HG02610 (cell line): Measurements from ENCODE around the gene PSAPL1.
"Not testable (repeated sequence)": the region's sequence is repeated elsewhere in the genome, so short reads cannot be mapped to it uniquely, and the experiment has no call there.

Source experiments
- ATAC-seq: cut with Tn5 transposase; IDR thresholded peaks from one replicate; pipeline ENCODE4 v1.9.1; 2021; ENCODE audit warnings: mild to moderate bottlenecking, moderate library complexity; ENCODE audit not compliant: unreplicated experiment

Gene PSAPL1

GRCh38 chr4:7459471-7459870, 24.7 kb upstream of the PSAPL1 start:
- ATAC-seq, result no peak

DNA sequence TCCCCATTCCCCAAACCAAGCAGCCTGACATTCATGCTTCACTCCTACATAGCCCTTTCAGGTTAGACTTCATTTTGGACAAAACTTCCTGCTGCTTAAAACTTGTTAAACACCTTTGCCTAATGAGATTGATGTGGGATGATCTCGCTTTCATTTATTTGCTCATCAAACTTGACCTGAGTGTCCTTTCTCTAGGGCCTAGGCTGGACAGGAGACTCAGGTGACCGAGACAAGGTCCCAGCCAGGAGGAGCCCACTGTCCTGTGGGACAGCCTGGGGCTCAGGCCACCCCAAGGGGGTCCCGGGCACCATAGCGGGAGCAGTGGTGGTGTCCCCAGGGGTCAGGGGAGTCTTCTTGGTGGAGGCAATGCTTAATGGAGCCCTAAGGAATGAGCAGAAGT, 23.7 kb upstream of the PSAPL1 start:
- no peak for ATAC-seq

GRCh38 chr4:7458066-7458425, 23.3 kb upstream of the PSAPL1 start:
- ATAC-seq, result no peak

DNA sequence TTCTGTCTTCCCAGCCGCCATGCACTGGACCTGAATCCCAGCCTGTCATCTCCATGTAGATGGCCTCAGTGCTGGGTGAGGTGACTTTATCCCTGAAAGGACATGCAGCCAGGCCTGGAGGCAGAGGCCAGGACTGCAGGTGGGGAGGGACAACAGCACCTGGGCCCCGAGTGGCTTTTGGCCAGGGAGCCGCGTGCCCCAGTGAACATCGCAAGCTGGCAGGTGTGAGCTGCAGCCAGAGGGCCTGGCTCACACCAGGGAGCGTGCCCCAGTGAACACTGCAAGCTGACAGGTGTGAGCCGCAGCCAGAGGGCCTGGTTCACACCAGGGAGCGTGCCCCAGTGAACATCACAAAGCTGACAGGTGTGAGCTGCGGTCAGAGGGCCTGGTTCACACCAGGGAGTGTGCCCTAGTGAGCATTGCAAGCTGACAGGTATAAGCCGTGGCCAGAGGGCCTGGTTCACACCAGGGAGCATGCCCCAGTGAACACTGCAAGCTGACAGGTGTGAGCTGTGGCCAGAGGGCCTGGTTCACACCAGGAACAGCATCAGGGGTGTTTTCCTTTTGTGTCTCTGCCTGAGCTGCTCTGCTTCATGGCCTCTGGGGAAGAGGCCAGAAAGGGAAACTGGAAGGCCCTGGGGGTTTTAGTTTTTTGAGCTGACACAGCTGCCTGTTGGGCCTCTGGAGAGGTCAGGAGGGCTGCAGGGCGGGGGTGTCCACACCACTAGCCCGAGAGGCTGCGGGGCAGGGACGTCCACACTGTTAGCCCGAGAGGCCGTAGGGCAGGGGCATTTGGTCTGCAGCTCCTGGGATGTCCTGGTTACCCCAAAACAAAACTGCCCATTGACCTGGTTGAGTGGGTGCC, 22.7 kb upstream of the PSAPL1 start:
- ATAC-seq, result no peak

GRCh38 chr4:7452802-7453201, 18.1 kb upstream of the PSAPL1 start:
- not testable (repeated sequence) for ATAC-seq

DNA sequence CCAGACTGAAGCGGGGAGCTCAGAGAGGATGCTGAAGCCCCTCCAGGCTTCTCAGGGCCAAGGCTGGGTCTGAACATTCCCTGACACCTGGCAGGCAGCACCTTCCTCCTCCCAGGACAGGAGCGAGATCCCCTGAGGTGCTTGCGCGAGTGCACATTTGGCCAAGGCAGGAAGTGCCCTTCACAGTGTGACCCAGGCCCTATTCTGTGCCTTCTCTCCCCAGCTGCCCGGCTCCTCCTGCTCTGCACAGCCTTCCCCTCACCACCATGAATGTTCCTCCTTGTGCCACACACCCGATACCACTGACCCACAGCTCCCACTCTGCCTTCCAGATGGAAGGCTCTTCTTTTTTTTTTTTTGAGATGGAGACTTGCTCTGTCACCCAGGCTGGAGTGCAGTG, 17.1 kb upstream of the PSAPL1 start:
- ATAC-seq, result no peak

- ATAC-seq, result no peak
Observed at GRCh38 chr4:7451434-7451789, 16.7 kb upstream of the PSAPL1 start.

DNA sequence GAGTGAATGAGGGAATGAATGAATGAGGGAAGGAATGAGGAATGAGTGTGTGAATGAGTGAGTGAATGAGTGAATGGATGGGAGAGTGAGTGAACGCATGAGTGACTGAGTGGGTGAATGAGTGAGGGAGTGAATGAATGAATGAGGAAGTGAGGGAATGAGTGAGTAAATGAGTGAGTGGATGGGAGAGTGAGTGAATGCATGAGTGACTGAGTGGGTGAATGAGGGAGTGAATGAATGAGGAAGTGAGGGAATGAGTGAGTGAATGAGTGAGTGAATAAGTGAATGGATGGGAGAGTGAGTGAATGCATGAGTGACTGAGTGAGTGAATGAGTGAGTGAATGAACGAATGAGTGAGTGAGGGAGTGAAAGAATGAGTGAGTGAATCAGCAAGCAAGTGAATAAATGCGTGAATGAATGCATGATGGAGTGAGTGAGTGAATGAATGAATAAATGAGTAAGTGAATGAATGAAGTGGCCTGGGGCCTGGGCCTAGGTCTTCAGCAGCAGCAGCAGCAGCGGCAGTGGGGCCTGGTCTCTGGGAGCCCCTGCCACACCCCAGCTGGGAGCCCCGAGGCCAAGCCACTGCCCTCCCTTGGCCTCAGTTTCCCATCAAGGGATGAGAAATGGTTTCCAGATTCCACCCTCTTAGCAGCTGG, 16.2 kb upstream of the PSAPL1 start:
- ATAC-seq, result no peak

GRCh38 chr4:7448036-7448435, 13.3 kb upstream of the PSAPL1 start:
- ATAC-seq, result no peak

DNA sequence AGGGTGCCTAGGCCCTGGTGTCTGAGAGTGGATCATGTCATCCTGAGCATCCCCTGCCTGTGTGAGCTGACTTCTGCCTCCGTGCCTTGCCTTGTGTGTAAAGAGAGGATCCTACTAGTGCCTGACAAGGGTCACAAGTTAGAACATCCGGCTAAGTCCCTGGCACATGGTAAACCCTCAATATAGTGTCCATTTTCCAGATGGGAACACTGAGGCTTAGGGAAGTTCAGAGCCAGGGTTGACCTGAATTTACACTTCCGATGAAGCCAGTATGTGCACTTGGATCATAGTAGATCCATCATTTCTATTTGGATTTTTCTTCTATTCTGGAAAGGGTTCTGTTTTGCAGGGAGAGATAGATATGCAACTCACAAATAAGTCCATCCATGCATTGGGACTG, 12.5 kb upstream of the PSAPL1 start:
- no peak for ATAC-seq

DNA sequence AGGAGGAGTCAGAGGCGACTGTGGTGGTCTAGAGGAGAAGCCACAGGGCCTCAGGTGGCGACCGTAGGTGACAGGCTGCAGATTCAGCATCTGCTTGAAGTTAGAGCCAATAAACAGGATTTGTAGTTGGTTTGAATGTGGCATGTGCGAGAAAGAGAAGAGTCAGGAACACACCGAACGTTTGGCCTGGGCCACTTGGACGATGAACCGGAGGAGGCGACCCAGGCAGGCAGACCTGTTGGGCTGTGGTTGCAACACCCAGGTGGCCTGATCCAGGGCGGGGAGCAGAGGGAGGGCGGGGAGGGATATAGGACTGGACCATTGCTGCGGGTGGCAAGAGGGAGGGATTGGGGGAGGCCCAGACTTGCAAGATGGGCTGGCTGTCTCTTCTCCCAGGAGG, 10.0 kb upstream of the PSAPL1 start:
- no peak for ATAC-seq

DNA sequence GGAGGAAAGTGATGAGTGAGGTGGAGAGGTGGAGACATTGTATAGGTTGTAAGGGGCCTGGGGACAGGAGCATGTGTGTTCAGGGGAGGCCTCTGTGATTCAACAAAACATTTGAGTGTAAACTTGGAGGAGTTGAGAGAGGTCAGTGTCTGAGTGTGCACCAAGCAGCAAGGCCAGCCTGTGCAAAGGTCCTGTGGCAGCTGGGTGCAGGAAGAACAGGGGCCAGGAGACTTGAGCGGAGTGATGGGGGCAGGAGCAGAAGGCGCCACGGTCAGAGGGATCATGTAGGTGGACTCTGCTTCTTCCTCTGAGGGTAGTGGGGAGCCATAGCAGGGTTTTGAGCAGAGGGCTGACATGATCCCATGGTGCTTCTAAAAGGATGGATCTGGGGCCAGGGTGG, 9.6 kb upstream of the PSAPL1 start:
- ATAC-seq, result no peak

GRCh38 chr4:7442574-7443162, 7.9 kb upstream of the PSAPL1 start:
- no peak for ATAC-seq

DNA sequence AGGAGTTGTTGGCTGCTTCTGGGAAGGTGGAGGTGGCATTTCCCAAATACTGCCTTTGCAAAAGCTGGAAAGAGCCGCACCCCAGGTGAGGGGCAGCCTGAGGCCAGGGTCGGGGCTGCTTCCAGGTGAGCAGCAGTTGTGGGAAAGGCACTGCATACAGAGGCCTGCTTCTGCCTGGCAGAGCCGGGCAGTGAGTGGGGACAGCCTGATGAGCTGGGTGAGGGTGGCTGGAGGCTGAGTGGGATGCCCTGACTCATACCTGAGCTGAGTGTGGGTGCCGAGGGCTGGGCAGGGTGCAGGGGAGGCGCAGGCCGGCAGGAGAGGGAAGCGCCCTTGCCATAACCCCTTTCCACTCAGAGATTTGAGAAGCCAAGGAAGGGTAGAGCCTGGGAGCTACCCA, 6.5 kb upstream of the PSAPL1 start:
- no peak for ATAC-seq

DNA sequence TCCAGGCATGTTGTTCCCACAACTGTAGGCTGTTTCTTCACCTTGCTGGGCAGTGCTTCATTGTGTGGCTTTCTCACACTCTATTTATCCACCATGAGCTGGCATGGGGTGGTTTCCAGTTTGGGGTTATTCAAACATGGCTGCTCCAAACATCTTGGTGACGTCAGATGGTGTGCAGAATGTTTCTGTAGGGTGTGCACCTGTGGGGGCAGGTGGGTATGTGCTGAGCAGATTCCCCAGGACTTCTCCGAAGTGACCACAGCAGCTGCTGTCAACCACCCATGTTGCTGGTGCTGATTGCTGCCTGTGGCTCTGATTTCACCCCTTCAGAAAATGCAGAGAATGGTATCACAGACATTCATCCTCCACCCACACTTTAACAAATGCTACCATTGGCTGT, 5.0 kb upstream of the PSAPL1 start:
- ATAC-seq, result no peak

- no peak for ATAC-seq
Observed at GRCh38 chr4:7436256-7436655, 1.5 kb upstream of the PSAPL1 start.

- no peak for ATAC-seq
Observed at GRCh38 chr4:7435471-7436061, 836 bp upstream of the PSAPL1 start.

DNA sequence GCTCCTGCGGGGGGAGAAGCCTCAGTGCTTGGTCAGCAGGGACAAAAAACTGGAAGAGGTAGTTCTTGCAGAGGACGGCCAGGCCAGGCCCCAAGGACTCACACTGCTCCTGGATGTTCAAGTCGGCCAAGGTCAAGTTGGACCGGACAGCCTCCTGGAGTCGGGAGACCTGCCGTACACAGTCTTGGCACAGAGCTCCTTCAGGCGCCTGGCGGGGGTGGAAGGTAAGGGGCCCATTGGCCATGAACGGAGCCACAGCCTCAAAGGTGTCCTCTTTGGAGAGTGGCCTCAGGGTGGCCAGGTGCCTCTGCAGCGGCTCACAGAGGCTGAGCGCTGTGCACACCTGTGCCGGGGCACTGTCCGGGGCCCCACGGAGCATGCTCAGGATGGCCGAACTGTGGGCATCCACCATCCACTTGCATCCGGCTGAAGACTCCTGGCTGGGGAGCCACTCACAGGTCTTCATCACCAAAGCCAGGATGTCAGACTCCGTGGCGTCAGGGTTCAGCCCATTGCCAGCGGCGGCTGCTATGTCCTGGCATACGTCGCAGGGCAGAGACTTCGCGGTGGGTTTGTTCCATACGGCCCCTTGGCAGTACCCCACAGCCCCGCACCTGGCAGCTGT, 477 bp downstream of the PSAPL1 start:
- no peak for ATAC-seq

DNA sequence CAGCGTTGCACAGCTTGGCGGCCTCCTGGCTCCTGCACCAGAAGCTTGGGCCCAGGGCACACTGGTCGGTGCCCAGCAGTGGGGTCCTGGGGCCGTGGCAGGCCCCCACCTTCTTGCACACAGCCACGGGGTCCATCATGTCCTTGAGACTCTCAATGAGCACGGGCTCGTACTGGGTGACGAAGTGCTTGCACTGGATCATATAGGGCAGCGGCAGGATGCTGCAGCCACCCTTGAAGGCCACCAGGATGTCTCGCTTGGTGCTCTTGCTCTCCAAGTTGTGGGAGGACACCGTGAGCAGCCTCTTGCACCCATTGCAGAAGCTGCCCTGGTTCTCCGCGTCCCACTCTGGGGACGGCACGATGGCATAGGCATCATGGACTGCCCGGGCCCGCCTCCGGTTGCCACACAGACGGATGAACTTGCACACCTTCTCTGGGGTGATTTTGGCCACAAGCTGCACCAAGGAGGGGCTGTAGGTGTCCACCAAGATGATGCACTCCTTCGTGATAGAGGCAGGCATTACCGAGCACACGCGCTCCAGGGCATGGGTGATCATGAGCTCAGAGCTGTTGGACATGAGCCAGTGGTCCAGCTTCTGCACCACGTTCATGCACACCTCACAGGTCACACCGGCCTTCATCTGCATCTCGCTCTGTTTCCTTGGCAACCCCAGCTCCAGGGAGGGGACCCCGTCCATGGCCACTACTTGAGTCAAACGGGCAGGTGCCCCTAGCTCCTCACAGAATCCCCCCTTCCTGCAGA, 1.2 kb downstream of the PSAPL1 start:
- no peak for ATAC-seq

DNA sequence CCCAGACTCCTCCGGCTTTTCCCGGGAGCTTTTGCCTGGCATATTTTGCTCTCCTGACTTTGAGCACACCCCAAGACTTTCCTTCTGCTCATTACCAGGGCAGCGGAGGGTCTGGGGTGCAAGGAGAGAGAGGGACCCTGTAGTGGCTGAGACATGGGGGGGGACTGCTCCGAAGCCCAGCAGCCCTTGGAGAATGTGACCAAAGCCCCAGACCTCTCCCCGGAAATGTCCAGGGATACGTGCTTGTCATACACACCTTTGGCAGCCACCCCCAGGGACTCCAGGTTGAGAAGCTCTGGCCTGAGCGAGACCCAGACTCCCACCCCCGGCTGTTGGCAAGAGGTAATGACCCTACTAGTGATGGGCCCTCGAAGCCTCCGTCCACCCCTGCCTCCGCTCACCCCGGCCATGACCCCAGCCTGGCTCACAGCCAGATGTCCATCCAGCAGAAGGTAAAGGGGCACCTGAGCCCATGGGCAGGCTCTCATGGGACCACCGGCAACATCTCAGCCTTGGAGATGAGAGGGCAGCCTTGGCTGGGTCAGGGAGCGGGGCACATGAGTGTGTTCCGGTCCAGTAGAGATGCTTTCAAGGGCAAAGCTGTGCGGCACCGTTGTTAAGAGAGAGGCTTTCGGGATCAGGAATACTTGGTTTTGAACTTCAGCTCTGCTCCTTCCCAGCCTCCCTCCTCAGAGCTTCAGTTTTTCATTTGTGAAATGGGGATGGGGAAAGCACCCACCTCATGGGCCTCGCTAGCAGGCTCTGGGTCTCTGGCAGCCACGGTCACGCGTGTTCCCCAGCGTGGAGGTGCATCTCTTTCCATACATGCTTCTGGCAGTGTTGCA, 2.0 kb downstream of the PSAPL1 start:
- ATAC-seq, result no peak
